ENCODE results near the gene GOLGA1. TPM values are rescaled to one million over a fixed set of nuclear protein-coding genes. Genes with fewer than 3 reads are reported as not detected.
"Not testable (repeated sequence)": the region's sequence is repeated elsewhere in the genome, so short reads cannot be mapped to it uniquely, and the experiment has no call there.

GOLGA1 gene
- polyA plus RNA-seq, 1 of the 3 experiments (the other 2 are of a cell fraction), result 10.0 TPM

DNA sequence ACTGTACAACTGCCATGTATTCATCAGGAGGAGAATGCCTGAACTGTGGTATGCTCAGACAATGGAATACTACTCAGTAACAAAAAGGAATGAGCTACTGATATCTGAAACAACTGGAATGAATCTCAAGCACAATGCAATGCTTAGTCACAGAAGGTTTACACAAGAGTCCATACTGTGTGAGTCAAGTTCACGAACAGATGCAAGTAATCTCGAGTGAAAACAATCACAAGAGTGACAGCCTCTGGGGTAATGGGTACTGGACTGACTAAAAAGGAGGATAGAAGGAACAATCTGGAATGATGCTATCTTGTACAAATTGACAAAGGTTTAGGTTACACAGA is 19.5 kb upstream of the GOLGA1 start:
- TF ChIP-seq, protein P1, sequence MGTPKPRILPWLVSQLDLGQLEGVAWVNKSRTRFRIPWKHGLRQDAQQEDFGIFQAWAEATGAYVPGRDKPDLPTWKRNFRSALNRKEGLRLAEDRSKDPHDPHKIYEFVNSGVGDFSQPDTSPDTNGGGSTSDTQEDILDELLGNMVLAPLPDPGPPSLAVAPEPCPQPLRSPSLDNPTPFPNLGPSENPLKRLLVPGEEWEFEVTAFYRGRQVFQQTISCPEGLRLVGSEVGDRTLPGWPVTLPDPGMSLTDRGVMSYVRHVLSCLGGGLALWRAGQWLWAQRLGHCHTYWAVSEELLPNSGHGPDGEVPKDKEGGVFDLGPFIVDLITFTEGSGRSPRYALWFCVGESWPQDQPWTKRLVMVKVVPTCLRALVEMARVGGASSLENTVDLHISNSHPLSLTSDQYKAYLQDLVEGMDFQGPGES (IDR thresholded peaks at IDR 0.05; ENCODE audit: low read depth, low read length), result no peak
- TF ChIP-seq RXRA (IDR thresholded peaks at IDR 0.05; ENCODE audit: borderline replicate concordance, low read depth), result no peak
- TF ChIP-seq, protein P2, sequence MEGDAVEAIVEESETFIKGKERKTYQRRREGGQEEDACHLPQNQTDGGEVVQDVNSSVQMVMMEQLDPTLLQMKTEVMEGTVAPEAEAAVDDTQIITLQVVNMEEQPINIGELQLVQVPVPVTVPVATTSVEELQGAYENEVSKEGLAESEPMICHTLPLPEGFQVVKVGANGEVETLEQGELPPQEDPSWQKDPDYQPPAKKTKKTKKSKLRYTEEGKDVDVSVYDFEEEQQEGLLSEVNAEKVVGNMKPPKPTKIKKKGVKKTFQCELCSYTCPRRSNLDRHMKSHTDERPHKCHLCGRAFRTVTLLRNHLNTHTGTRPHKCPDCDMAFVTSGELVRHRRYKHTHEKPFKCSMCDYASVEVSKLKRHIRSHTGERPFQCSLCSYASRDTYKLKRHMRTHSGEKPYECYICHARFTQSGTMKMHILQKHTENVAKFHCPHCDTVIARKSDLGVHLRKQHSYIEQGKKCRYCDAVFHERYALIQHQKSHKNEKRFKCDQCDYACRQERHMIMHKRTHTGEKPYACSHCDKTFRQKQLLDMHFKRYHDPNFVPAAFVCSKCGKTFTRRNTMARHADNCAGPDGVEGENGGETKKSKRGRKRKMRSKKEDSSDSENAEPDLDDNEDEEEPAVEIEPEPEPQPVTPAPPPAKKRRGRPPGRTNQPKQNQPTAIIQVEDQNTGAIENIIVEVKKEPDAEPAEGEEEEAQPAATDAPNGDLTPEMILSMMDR (IDR thresholded peaks at IDR 0.05), result no peak
- TF ChIP-seq RFX5 (IDR thresholded peaks at IDR 0.05; ENCODE audit: low read length), result no peak
- TF ChIP-seq, protein P3, sequence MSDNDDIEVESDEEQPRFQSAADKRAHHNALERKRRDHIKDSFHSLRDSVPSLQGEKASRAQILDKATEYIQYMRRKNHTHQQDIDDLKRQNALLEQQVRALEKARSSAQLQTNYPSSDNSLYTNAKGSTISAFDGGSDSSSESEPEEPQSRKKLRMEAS (IDR thresholded peaks at IDR 0.05; ENCODE audit: low read depth), result no peak
- TF ChIP-seq MXI1 (IDR thresholded peaks at IDR 0.05; ENCODE audit: low read depth, low read length), result no peak
- TF ChIP-seq, protein P4, sequence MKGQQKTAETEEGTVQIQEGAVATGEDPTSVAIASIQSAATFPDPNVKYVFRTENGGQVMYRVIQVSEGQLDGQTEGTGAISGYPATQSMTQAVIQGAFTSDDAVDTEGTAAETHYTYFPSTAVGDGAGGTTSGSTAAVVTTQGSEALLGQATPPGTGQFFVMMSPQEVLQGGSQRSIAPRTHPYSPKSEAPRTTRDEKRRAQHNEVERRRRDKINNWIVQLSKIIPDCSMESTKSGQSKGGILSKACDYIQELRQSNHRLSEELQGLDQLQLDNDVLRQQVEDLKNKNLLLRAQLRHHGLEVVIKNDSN (IDR thresholded peaks at IDR 0.05; ENCODE audit: borderline replicate concordance, low read depth), result no peak
- TF ChIP-seq, protein P5, sequence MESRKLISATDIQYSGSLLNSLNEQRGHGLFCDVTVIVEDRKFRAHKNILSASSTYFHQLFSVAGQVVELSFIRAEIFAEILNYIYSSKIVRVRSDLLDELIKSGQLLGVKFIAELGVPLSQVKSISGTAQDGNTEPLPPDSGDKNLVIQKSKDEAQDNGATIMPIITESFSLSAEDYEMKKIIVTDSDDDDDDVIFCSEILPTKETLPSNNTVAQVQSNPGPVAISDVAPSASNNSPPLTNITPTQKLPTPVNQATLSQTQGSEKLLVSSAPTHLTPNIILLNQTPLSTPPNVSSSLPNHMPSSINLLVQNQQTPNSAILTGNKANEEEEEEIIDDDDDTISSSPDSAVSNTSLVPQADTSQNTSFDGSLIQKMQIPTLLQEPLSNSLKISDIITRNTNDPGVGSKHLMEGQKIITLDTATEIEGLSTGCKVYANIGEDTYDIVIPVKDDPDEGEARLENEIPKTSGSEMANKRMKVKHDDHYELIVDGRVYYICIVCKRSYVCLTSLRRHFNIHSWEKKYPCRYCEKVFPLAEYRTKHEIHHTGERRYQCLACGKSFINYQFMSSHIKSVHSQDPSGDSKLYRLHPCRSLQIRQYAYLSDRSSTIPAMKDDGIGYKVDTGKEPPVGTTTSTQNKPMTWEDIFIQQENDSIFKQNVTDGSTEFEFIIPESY (IDR thresholded peaks at IDR 0.05; ENCODE audit: borderline replicate concordance, low read depth), result no peak
- TF ChIP-seq FOXM1 (IDR thresholded peaks at IDR 0.05; ENCODE audit: low read depth), result no peak
- TF ChIP-seq MEF2A (IDR thresholded peaks at IDR 0.05; ENCODE audit: borderline replicate concordance, low read depth), result no peak
- WGBS (ENCODE audit: low lambda C conversion rate), result 88% methylated on average over 2 of the region's 2 CpGs
- Histone ChIP-seq H3K4me3 (ENCODE audit: low read depth in 2 of 2, low read length in 1 of 2) (no peak overlapping the region), H3K9me3 (no peaks in the 10 kb centered on the region), H3F3A (replicated peaks; ENCODE audit: insufficient read depth) (no peaks in the 10 kb centered on the region), H3K27ac (ENCODE audit: low read depth in 2 of 2, low read length in 1 of 2) (no peak overlapping the region), H3K27me3 (ENCODE audit: insufficient read depth) (no peaks in the 10 kb centered on the region), H4K20me1 (ENCODE audit: insufficient read depth) (no peaks in the 10 kb centered on the region), H3K4me1 (ENCODE audit: control insufficient read depth in 1 of 2, insufficient read depth in 2 of 2, low read depth in 1 of 2, low read length in 1 of 2) (no peaks in the 10 kb centered on the region), H3K9me2 (no peaks in the 10 kb centered on the region), H2AFZ (ENCODE audit: low read depth) (no peak overlapping the region), H3K79me2 (ENCODE audit: insufficient read depth) (no peaks in the 10 kb centered on the region), H3K36me3 (replicated peaks in 1 of 2; ENCODE audit: control insufficient read depth in 1 of 2, insufficient read depth in 2 of 2, low read length in 1 of 2) (peaks cover 0 to 5% of the 10 kb centered on the region in 2 experiments), H3K9ac (no peak overlapping the region), H3K4me2 (no peak overlapping the region)
- ChIA-PET POLR2A (no interaction called here), CTCF (no interaction called here)
- no peak for DNase-seq

DNA sequence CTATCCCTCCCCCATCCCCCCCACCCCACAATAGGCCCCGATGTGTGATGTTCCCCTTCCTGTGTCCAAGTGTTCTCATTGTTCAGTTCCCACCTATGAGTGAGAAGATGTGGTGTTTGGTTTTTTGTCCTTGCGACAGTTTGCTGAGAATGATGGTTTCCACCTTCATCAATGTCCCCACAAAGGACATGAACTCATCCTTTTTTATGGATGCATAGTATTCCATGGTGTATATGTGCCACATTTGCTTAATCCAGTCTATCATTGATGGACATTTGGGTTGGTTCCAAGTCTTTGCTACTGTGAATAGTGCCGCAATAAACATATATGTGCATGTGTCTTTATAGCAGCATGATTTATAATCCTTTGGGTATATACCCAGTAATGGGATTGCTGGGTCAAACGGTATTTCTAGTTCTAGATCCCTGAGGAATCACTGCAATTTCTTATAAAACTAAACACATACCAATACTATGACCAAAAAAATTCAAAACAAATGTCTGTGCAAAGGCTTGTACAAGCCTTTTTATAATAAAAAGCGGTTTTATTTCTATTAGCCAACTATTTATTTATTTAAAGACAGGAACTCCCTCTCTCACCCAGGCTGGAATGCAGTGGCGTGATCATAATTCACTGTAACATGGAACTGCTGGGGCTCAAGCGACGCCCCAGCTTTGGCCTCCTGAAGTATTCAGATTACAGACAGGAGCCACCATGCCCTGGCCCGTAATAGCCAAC is 19.0 kb upstream of the GOLGA1 start:
- CTCF ChIA-PET; DNase-seq; POLR2A ChIA-PET; H3K4me2 ChIP-seq; H3K4me3 ChIP-seq (ENCODE audit: low read depth in 2 of 2, low read length in 1 of 2); H3K9ac ChIP-seq; H3K36me3 ChIP-seq (replicated peaks in 1 of 2; ENCODE audit: control insufficient read depth in 1 of 2, insufficient read depth in 2 of 2, low read length in 1 of 2); H3K27me3 ChIP-seq (ENCODE audit: insufficient read depth); H3K9me2 ChIP-seq; H3K79me2 ChIP-seq (ENCODE audit: insufficient read depth); H3F3A ChIP-seq (replicated peaks; ENCODE audit: insufficient read depth); H2AFZ ChIP-seq (ENCODE audit: low read depth); H4K20me1 ChIP-seq (ENCODE audit: insufficient read depth); H3K9me3 ChIP-seq; H3K4me1 ChIP-seq (ENCODE audit: control insufficient read depth in 1 of 2, insufficient read depth in 2 of 2, low read depth in 1 of 2, low read length in 1 of 2); H3K27ac ChIP-seq (ENCODE audit: low read depth in 2 of 2, low read length in 1 of 2): not testable (repeated sequence)
- 97% methylated on average over 9 of the region's 9 CpGs for WGBS (ENCODE audit: low lambda C conversion rate)
